Activated CD8-positive, alpha-beta memory T cell treated with anti-CD3 and anti-CD28 coated beads for 24 hours (primary cell): ENCODE measurements around the gene F3.

Source experiments
- DNase-seq: peaks from one replicate; pipeline ENCODE4 v3.0.0-alpha.2; 2020

The F3 gene

GRCh38 chr1:94551449-94551848 is 9.9 kb upstream of the F3 start:
- DNase-seq, result no peak

- no peak for DNase-seq
Observed at GRCh38 chr1:94550800-94551241, 9.3 kb upstream of the F3 start.

GRCh38 chr1:94550396-94550795 is 8.8 kb upstream of the F3 start:
- no peak for DNase-seq

GRCh38 chr1:94549706-94550105 is 8.1 kb upstream of the F3 start:
- DNase-seq, result no peak

- DNase-seq, result no peak
Observed at GRCh38 chr1:94544706-94545490, 3.3 kb upstream of the F3 start.

GRCh38 chr1:94543893-94544635 is 2.5 kb upstream of the F3 start:
- no peak for DNase-seq

- no peak for DNase-seq
Observed at GRCh38 chr1:94543001-94543400, 1.4 kb upstream of the F3 start.

GRCh38 chr1:94542088-94542870 is 720 bp upstream of the F3 start:
- DNase-seq, result peak; percentile 58

- DNase-seq, result no peak
Observed at GRCh38 chr1:94540440-94541245, 916 bp downstream of the F3 start.

- DNase-seq, result no peak
Observed at GRCh38 chr1:94539496-94539895, 2.1 kb downstream of the F3 start.

GRCh38 chr1:94538243-94538827 is 3.2 kb downstream of the F3 start:
- no peak for DNase-seq

GRCh38 chr1:94537254-94537653 is 4.3 kb downstream of the F3 start:
- DNase-seq, result no peak

GRCh38 chr1:94535879-94536278 is 5.7 kb downstream of the F3 start:
- no peak for DNase-seq

- DNase-seq, result no peak
Observed at GRCh38 chr1:94535095-94535494, 6.5 kb downstream of the F3 start.

- DNase-seq, result no peak
Observed at GRCh38 chr1:94532077-94532476, 9.5 kb downstream of the F3 start.

GRCh38 chr1:94531664-94532063 is 9.9 kb downstream of the F3 start:
- no peak for DNase-seq

GRCh38 chr1:94530373-94530878 is 11.1 kb downstream of the F3 start:
- DNase-seq, result no peak

GRCh38 chr1:94529416-94529815 is 12.1 kb downstream of the F3 start:
- no peak for DNase-seq

GRCh38 chr1:94528826-94529225 is 12.7 kb downstream of the F3 start:
- no peak for DNase-seq

GRCh38 chr1:94528299-94528698 is 13.3 kb downstream of the F3 start:
- no peak for DNase-seq

- no peak for DNase-seq
Observed at GRCh38 chr1:94527447-94528031, 14.0 kb downstream of the F3 start.
